Stimulated activated naive CD8-positive, alpha-beta T cell treated with anti-CD3 and anti-CD28 coated beads, Interleukin-15, Interleukin-2, amounts not matched to agents 100 U/mL and 50 U/mL, for 24 hours (primary cell): Measurements from ENCODE around the gene TEX52.
A peak's percentile ranks its signal among the peaks of the same experiment; 100 is the strongest.

Experiments used
- ATAC-seq: fragments of 150-1000 bp; cut with Tn5 transposase; one replicate; pipeline ENCODE4 v1.10.0; 2021
- DNase-seq: peaks from one replicate; pipeline ENCODE4 v3.0.0; 2021

Gene TEX52

GRCh38 chr12:2829275-2829674 lies 27.6 kb downstream of the TEX52 start:
- DNase-seq (no peak), ATAC-seq (no peak)

GRCh38 chr12:2826721-2827515 lies 29.9 kb downstream of the TEX52 start:
- DNase-seq (no peak), ATAC-seq (no peak)

- DNase-seq (no peak), ATAC-seq (no peak)
Observed at GRCh38 chr12:2826036-2826435, 30.8 kb downstream of the TEX52 start.

GRCh38 chr12:2825132-2825531 lies 31.7 kb downstream of the TEX52 start:
- ATAC-seq = no peak
- no peak for DNase-seq

- DNase-seq (no peak), ATAC-seq (no peak)
Observed at GRCh38 chr12:2824541-2824940, 32.3 kb downstream of the TEX52 start.

- ATAC-seq = no peak
Observed at GRCh38 chr12:2823483-2823882, 33.4 kb downstream of the TEX52 start.

GRCh38 chr12:2820432-2820831 lies 36.4 kb downstream of the TEX52 start:
- ATAC-seq = no peak
- no peak for DNase-seq

More at GRCh38 chr12:2823483-2823882, 33.4 kb downstream of the TEX52 start:
- no peak for DNase-seq

GRCh38 chr12:2819810-2820209 lies 37.0 kb downstream of the TEX52 start:
- no peak for ATAC-seq
- DNase-seq = no peak

GRCh38 chr12:2813214-2814185 lies 43.3 kb downstream of the TEX52 start:
- DNase-seq = peak; percentile 63
- peak; percentile 49 for ATAC-seq

- peak; percentile 95 for DNase-seq
- peak; percentile 96 for ATAC-seq
Observed at GRCh38 chr12:2812290-2813213, 44.3 kb downstream of the TEX52 start, which contains the start of gene ITFG2. Gene ITFG2, plus strand, starts transcription at chr12:2812668. Its CDS starts 93 bp downstream, at chr12:2812761.

- ATAC-seq (no peak), DNase-seq (no peak)
Observed at GRCh38 chr12:2811801-2812200, 45.0 kb downstream of the TEX52 start.

GRCh38 chr12:2806700-2807099 lies 50.1 kb downstream of the TEX52 start:
- DNase-seq = no peak

GRCh38 chr12:2805143-2805520 lies 51.7 kb downstream of the TEX52 start:
- no peak for DNase-seq
- no peak for ATAC-seq

More at GRCh38 chr12:2806700-2807099, 50.1 kb downstream of the TEX52 start:
- no peak for ATAC-seq

- no peak for ATAC-seq
- DNase-seq = no peak
Observed at GRCh38 chr12:2804393-2805142, 52.3 kb downstream of the TEX52 start.

GRCh38 chr12:2803635-2804392 lies 53.0 kb downstream of the TEX52 start:
- ATAC-seq (no peak), DNase-seq (no peak)

- ATAC-seq (no peak), DNase-seq (no peak)
Observed at GRCh38 chr12:2801044-2801783, 55.6 kb downstream of the TEX52 start.

GRCh38 chr12:2800046-2800570 lies 56.7 kb downstream of the TEX52 start:
- DNase-seq (no peak), ATAC-seq (no peak)
